Osteoblast (primary cell): ENCODE data around the gene GOLGA2. TPM values are rescaled to one million over a fixed set of nuclear protein-coding genes. Genes with fewer than 3 reads are reported as not detected.
A peak's percentile ranks its signal among the peaks of the same experiment; 100 is the strongest.

Experiments
- DNase-seq: peaks from one replicate; pipeline ENCODE4 v3.0.0; 2011; ENCODE audit warnings: low spot score, mixed read lengths; ENCODE audit not compliant: insufficient read length; ENCODE audit errors: missing footprints
- H2AFZ ChIP-seq: 2 replicates; pipeline ENCODE4 v1.6.0; 2011; ENCODE audit warnings: mild to moderate bottlenecking, low read length
- H3K27ac ChIP-seq: 2 replicates; pipeline ENCODE4 v1.5.1; 2011; ENCODE audit warnings: mild to moderate bottlenecking, low read depth, low read length, moderate library complexity
- H3K27me3 ChIP-seq: 2 replicates; pipeline ENCODE4 v1.6.0; 2012; ENCODE audit warnings: mild to moderate bottlenecking, control low read depth, inconsistent platforms, low read length, moderate library complexity; ENCODE audit not compliant: insufficient read depth
- H3K36me3 ChIP-seq: 2 replicates; pipeline ENCODE4 v1.5.1; 2011; ENCODE audit warnings: mild to moderate bottlenecking, low read length, control low read depth, moderate library complexity; ENCODE audit not compliant: insufficient read depth
- H3K4me1 ChIP-seq: 2 replicates; pipeline ENCODE4 v1.5.1; 2011; ENCODE audit warnings: mild to moderate bottlenecking, low read length, control low read depth, moderate library complexity; ENCODE audit not compliant: insufficient read depth
- H3K4me2 ChIP-seq: 2 replicates; pipeline ENCODE4 v1.6.0; 2011; ENCODE audit warnings: mild to moderate bottlenecking, low read length; ENCODE audit not compliant: insufficient read depth
- H3K4me3 ChIP-seq: fragments of 200-600 bp; sonication (generic); 3 replicates; pipeline ENCODE4 v1.5.1; 2012; ENCODE audit warnings: mild to moderate bottlenecking, low read length, inconsistent platforms; ENCODE audit not compliant: insufficient read depth
- H3K79me2 ChIP-seq: 2 replicates; pipeline ENCODE4 v1.6.0; 2012; ENCODE audit warnings: mild to moderate bottlenecking, low read length, control low read depth, inconsistent platforms; ENCODE audit not compliant: insufficient read depth
- H3K9me3 ChIP-seq: 2 replicates; pipeline ENCODE4 v1.5.1; 2011; ENCODE audit warnings: low read depth, low read length, control low read depth
- H4K20me1 ChIP-seq: 2 replicates; pipeline ENCODE4 v1.6.0; 2012; ENCODE audit warnings: mild to moderate bottlenecking, low read length, control low read depth; ENCODE audit not compliant: insufficient read depth
- CTCF ChIP-seq: IDR thresholded peaks from 2 replicates; pipeline ENCODE4 v1.5.1; 2011; ENCODE audit warnings: mild to moderate bottlenecking, low read depth, low read length, moderate library complexity; ENCODE audit errors: extremely low read depth
- total RNA-seq: library from RNA; depleted of rRNA; stranded (reverse); fragments of >200 nt; gene quantifications from 2 replicates; pipeline ENCODE4 v1.2.3, GENCODE V29; 2012

Gene GOLGA2
- total RNA-seq, 1 donor = 121 TPM

GRCh38 chr9:128323212-128323730 lies 47.5 kb upstream of the GOLGA2 start:
- H3K36me3 ChIP-seq = peaks cover 38% of the 10 kb centered on the region
- H3K4me1 ChIP-seq = peaks cover 19% of the 10 kb centered on the region
- H4K20me1 ChIP-seq = peaks cover 9% of the 10 kb centered on the region
- no peaks in the 10 kb centered on the region for H3K27me3 ChIP-seq
- H3K4me2 ChIP-seq = peak overlapping the region; percentile 99
- no peak for TF ChIP-seq CTCF
- DNase-seq = peak; percentile 95
- H3K27ac ChIP-seq = peak overlapping the region; percentile 96
- peaks cover 47% of the 10 kb centered on the region for H3K79me2 ChIP-seq
- peak overlapping the region; percentile 100 for H2AFZ ChIP-seq
- H3K9me3 ChIP-seq = no peaks in the 10 kb centered on the region
- peak overlapping the region; percentile 81 for H3K4me3 ChIP-seq

GRCh38 chr9:128322404-128323211 lies 46.8 kb upstream of the GOLGA2 start, which contains the start of the genes COQ4 and TRUB2:
Gene COQ4, plus strand, starts transcription at chr9:128322839. Its CDS starts 20 bp downstream, at chr9:128322859.
Gene TRUB2, minus strand, starts transcription at chr9:128322447. Its CDS starts 39 bp downstream, at chr9:128322408.
- H3K4me2 ChIP-seq = peak within 1 kb of the TSS; percentile 99
- H3K27me3 ChIP-seq = no peaks in the 10 kb centered on the region
- H2AFZ ChIP-seq = peak within 1 kb of the TSS; percentile 100
- H3K27ac ChIP-seq = peak within 1 kb of the TSS; percentile 96
- DNase-seq = peak; percentile 97
- H3K79me2 ChIP-seq = peaks cover 47% of the 10 kb centered on the region
- H3K36me3 ChIP-seq = peaks cover 37% of the 10 kb centered on the region
- peaks cover 19% of the 10 kb centered on the region for H3K4me1 ChIP-seq
- no peak for TF ChIP-seq CTCF
- H4K20me1 ChIP-seq = peaks cover 9% of the 10 kb centered on the region
- H3K9me3 ChIP-seq = no peaks in the 10 kb centered on the region
- H3K4me3 ChIP-seq = peak within 1 kb of the TSS; percentile 81

GRCh38 chr9:128321879-128322403 lies 46.1 kb upstream of the GOLGA2 start:
- no peak for DNase-seq
- Histone ChIP-seq H3K4me1 (peaks cover 19% of the 10 kb centered on the region), H3K27ac (peak overlapping the region; percentile 96), H4K20me1 (peaks cover 9% of the 10 kb centered on the region), H3K36me3 (peaks cover 37% of the 10 kb centered on the region), H3K9me3 (no peaks in the 10 kb centered on the region), H3K79me2 (peaks cover 47% of the 10 kb centered on the region), H3K4me3 (peak overlapping the region; percentile 81), H3K4me2 (peak overlapping the region; percentile 99), H2AFZ (peak overlapping the region; percentile 100), H3K27me3 (no peaks in the 10 kb centered on the region)
- no peak for TF ChIP-seq CTCF

- H3K4me3 ChIP-seq = peak overlapping the region; percentile 81
These were observed 45.5 kb upstream of the GOLGA2 start for GRCh38 chr9:128321343-128321742.

More at GRCh38 chr9:128321343-128321742, 45.5 kb upstream of the GOLGA2 start:
- Histone ChIP-seq H3K36me3 (peaks cover 33% of the 10 kb centered on the region), H3K27me3 (no peaks in the 10 kb centered on the region), H3K27ac (no peak overlapping the region), H3K79me2 (peaks cover 47% of the 10 kb centered on the region), H3K4me1 (peaks cover 19% of the 10 kb centered on the region), H4K20me1 (peaks cover 9% of the 10 kb centered on the region), H2AFZ (no peak overlapping the region), H3K9me3 (no peaks in the 10 kb centered on the region), H3K4me2 (peak overlapping the region; percentile 99)
- no peak for TF ChIP-seq CTCF
- DNase-seq = peak; percentile 69
